NT2/D1 (cell line): ENCODE results near the gene PIGK.

Source experiments
- SUZ12 ChIP-seq: IDR thresholded peaks from 2 replicates; pipeline ENCODE4 v1.6.1; 2011; ENCODE audit not compliant: insufficient read length, insufficient read depth; ENCODE audit errors: extremely low read depth
- YY1 ChIP-seq: IDR thresholded peaks from 2 replicates; pipeline ENCODE4 v1.6.1; 2011; ENCODE audit not compliant: insufficient read length, insufficient read depth
- ZNF274 ChIP-seq: IDR thresholded peaks from 2 replicates; pipeline ENCODE4 v1.6.1; 2011; ENCODE audit warnings: mild to moderate bottlenecking, low read depth, low read length

GRCh38 chr1:77084457-77084856 lies 134.8 kb downstream of the PIGK start:
- TF ChIP-seq SUZ12 (no peak), YY1 (no peak), ZNF274 (no peak)
